HG03045 (cell line): ENCODE results near the gene PP2D1.
"Not testable (repeated sequence)": the region's sequence is repeated elsewhere in the genome, so short reads cannot be mapped to it uniquely, and the experiment has no call there.

Experiments
- ATAC-seq: cut with Tn5 transposase; IDR thresholded peaks from one replicate; pipeline ENCODE4 v1.9.1; 2021; ENCODE audit warnings: mild to moderate bottlenecking, moderate library complexity; ENCODE audit not compliant: unreplicated experiment

The PP2D1 gene

DNA sequence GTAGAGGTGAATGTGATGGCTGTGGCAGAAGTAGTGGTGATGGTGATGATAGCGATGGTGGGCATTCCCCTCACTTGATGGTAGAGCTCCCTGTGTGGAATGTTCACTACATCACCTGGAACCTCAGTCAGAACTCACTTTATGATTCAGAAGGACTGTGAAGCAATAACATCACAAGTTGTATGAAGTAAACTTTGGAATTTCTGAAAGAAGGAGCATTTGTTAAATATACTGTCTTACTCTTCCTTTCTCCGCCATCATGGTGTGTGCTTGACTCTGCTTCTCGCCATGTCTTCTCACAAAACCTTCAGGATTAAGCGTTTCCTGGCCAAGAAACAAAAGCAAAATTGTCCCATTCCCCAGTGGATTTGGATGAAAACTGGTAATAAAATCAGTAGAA, at the start of gene PP2D1:
Gene PP2D1, minus strand, starts transcription at position 101 of the 400 bp plus-strand sequence. CDS start 192 bp downstream, outside the sequence.
- no peak for ATAC-seq

DNA sequence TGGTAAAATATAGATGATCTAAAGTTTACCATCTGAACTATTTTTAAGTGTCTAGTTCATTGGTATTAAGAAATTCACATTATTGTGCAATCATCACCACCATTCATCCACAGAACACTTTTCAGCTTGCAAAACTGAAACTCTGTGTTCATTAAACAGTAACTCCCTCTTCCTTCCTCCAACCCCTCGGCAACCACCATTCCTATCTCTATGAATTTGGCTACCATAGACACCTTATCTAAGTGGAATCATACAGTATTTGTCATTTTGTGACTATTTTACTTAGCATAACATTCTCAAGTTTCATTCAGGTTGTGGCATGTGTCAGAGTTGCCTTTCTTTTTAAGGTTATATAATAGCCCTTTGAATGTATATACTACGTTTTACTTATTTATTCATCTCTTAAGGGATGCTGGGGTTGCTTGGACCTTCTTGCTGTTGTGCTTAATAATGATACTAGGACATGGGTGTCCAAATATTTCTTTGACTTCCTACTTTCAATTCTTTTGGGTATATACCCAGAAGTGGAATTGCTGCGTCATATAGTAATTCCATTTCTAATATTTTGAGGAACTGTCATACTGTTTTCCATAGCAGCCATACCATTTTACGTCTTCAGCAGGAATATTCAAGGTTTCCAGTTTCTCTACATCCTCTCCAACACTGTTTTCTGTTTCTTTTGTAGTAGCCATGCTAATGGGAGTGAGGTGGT, 49.1 kb upstream of the PP2D1 start:
- ATAC-seq: no peak

DNA sequence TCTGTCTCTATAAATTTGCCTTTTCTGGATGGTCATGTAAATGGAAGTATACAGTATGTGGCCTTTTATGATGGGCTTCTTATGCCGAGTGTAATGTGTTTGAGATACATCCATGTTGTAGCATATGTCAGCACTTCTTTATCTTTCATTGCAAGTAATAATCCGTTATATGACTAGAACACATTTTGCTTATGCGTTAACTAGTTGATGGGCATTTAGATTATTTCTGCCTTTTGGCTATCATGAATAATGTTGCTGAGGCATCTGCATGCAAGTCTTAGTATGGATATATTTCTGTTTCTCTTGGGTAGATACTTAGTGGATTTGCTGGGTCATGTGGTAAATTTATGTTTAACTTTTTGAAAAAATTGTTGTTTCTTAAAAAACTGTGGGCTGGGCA, 47.9 kb upstream of the PP2D1 start:
- ATAC-seq: no peak

DNA sequence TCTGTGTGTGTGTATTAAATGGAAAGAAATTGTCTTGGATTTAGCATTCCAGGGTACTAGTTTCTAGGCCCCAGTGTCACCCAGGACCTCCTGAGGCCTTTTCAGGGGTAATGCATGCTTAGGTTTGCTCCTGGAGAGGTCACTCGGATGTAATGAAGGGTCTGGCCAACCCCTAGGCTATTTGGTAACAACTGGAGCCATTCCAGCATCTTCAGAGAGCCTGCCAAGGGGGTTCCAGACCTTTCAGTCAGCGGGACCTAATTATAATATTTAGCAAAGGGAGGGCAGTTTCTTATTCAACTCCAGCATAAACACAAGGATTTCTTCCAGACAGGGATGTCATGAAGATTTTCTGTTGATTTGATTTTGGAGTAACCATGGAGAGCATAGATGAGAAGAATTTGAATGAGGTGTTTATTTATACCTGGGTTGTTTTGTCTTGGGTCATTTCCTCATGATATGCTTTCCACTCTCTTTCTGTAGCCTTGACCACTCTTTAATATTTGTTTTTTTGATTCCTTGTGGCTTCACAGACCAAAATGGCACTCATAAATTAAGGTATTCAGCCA, 45.6 kb upstream of the PP2D1 start:
- ATAC-seq: no peak

GRCh38 chr3:20056725-20057611, 44.9 kb upstream of the PP2D1 start:
- no peak for ATAC-seq

GRCh38 chr3:20055842-20056241, 43.8 kb upstream of the PP2D1 start:
- no peak for ATAC-seq

DNA sequence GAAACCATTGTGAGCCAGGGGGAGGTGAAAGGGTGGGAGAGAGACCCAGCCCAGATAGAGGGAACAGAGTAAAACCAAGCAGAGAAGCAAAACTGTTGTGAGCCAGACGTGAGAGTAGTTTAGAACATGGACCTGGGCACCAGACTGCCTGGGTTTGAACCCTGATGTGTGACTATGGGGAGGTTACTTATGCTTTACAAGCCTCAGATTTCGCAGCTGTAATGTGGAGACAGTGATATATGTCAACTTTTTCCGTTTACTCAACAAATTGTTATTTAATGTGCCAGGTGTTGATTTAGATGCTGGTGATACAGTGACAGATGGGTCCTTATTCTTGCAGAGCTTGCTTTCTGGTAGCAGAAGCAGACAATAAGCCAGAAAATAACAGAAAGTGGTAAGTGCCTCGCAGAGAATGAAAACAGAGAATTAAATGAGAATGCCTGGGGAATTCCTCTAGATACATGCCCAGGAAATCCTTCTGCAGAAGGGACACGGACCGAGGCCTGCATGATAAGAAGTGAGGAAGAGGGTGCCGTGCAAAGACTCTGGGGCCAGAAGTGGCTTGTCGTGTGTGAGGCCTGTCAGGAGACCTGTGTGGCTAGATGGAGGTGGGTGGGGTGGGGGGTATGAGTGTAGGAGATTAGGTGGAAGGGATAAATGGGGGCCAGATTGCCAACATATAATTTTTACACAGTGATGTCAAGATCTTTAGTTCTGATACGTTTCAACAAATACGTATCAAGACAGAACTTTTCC, 43.1 kb upstream of the PP2D1 start:
- peak; percentile 2 for ATAC-seq

DNA sequence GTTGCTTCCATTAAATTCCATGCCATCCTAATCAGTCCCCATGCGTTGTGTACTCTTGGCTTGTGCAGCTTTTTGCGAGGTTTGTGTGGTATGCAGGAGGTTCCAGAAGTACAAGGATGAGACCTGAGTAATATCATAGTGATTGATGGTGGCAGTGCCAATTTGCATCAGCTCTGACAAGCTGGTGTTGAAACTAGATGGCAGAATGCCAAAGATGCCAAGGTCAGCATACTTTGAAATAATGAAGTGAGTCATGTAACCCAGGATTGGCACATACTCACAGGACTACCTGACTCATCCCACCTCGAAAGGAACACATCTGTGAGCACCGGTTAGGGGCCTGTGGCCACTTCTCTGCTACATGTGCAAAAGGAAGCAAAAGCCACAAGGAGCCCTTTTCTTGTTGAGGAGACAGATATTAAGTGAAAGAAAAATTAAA, 42.5 kb upstream of the PP2D1 start:
- peak; percentile 70 for ATAC-seq

- ATAC-seq: no peak
Observed at GRCh38 chr3:20052851-20053250, 40.8 kb upstream of the PP2D1 start.

DNA sequence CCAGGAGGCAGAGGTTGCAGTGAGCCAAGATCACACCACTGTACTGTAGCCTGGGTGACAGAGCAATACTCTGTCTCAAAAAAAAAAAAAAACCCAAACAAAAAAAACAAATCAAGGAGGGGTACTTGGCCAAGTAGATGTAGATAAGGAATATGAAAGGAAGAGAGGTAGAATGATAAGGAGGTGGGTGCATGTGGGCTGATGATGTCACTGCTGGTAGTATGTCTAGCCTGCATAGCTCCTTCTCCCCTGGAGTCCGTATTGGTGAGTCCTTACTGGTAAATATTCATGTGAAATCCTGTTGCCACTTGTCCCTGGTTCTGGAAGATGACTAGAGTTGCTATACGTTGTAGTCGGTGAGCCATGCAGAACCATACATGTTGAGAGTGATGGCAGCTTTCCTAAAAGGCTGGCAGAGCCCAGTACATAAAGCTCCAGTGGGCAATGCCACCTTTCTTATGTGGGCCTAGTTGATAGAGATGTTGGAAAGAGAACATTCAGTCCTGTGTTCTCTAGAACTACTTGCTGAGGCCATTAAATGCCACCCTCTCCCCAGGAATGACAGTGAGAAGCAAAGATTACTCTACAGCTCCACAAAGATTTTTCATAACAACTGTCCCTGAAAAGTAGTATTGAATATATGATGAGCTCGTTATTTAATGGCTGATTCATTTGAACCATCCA, 39.2 kb upstream of the PP2D1 start:
- ATAC-seq: no peak

- peak; percentile 25 for ATAC-seq
Observed at GRCh38 chr3:20047976-20048883, 36.2 kb upstream of the PP2D1 start.

DNA sequence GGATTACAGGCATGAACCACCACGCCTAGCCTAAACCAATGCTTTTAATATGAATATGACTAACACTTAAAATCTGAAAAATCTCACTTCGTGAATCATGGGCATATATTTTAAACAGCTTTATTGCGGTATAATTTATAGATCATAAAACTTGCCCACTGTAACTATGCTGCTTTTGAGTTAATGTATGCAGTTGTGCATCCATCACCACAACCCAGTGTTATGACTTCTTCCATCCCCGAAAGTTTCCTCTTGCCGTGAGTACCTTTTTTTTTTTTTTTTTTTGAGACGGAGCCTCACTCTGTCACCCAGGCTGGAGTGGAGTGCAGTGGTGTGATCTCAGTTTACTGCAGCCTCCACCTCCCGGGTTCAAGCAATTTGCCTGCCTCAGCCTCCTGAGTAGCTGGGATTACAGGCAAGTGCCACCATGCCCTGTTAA, 35.3 kb upstream of the PP2D1 start:
- ATAC-seq: no peak

- ATAC-seq: no peak
Observed at GRCh38 chr3:20046556-20046955, 34.5 kb upstream of the PP2D1 start.

DNA sequence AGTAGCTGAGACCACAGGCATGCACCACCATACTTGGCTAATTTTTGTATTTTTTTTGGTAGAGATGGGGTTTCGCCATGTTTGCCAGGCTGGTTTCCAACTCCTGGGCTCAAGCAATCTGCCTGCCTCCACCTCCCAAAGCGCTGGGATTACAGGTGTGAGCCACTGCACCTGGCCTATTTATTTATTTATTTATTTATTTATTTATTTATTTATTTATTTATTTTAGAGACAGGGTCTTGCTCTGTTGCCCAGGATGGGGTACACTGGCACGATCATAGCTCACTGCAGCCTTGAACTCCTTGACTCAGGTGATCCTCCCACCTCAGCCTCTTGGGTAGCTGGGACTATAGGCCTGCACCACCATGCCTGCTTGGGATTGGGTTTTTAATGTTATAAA, 33.1 kb upstream of the PP2D1 start:
- ATAC-seq: not testable (repeated sequence)

DNA sequence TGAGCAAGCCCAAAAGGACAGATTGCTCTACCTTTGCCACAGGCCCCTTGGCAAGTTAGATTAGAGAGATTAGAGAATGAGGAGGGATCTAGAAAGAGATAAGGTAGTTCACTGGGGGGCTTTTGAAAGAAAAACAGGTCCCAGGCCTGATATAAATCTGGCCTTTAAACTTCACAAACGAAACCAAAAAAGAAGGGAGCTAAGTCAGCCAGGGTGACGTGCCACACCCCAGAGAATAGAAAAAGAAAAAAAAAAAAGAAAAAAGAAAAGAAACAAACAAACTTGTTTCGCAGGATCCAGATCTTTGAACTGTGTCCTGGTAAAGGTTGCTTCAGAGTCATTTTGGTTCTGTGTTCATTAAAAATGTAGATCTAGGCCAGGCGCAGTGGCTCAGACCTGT, 31.8 kb upstream of the PP2D1 start:
- no peak for ATAC-seq

DNA sequence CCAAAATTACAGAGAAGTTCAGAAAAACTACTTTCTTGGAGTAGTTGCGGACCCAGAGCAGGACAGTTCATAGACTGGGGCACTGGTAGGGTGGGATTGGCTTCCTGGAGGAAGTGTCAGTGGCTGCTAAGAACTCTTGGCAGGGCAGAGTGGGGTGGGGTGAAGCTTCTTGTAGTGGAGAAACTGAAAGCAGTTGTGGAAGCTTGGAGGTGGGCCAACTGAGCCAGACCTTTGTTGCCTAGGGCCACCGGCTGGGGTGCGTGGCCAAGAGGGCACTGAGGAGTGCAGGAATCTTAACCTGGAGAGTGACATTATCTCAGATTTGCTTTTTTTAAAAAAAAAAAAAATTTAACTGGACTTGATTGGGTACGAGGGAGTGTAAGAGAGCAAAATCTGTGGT, 31.3 kb upstream of the PP2D1 start:
- peak; percentile 20 for ATAC-seq

- no peak for ATAC-seq
Observed at GRCh38 chr3:20042331-20042730, 30.3 kb upstream of the PP2D1 start.

- peak; percentile 50 for ATAC-seq
Observed at GRCh38 chr3:20041197-20041780, 29.2 kb upstream of the PP2D1 start.
